Hematopoietic multipotent progenitor cell (in vitro differentiated cells): ENCODE data around the gene CDK2. TPM values are rescaled to one million over a fixed set of nuclear protein-coding genes. Genes with fewer than 3 reads are reported as not detected.
"Not testable (repeated sequence)": the region's sequence is repeated elsewhere in the genome, so short reads cannot be mapped to it uniquely, and the experiment has no call there.

Experiments
- DNase-seq, 3 donors: peaks; one replicate each; pipeline ENCODE4 v3.0.0-alpha.2; 2011 to 2015; ENCODE audit warnings: low read depth in 2 of 3, low spot score in 2 of 3
- total RNA-seq: library from RNA; depleted of rRNA; stranded (reverse); fragments of >200 nt; gene quantifications from one replicate; pipeline ENCODE4 v1.2.3, GENCODE V29; 2012

The CDK2 gene
- total RNA-seq: 27.2 TPM

DNA sequence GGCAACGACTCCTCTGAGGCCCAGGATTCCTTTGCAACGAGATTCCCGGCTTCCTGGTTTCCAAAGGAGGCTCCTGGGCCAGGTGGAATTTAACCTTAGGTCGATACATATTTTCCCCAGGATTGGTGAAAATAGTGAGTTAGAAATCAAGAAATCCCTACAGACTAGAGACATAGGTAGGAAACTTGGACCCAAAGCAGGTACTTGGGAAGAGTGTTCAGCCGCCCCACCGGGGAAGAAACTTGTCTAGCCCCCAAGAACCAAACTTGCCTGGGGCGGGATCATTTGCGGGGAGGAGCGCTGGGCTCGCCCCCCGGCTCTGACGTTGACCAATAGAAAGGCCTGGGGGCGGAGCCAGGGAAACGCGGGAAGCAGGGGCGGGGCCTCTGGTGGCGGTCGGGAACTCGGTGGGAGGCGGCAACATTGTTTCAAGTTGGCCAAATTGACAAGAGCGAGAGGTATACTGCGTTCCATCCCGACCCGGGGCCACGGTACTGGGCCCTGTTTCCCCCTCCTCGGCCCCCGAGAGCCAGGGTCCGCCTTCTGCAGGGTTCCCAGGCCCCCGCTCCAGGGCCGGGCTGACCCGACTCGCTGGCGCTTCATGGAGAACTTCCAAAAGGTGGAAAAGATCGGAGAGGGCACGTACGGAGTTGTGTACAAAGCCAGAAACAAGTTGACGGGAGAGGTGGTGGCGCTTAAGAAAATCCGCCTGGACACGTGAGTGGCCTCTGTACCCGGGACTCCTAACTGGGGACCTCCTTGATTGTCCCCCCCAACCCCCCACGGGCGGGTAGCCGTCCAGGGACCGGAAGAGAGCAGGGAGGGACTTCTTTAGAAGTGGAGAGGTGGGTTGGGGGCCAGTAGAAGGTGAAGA lies at the start of gene CDK2:
CDK2 (plus strand) TSS at position 423 of the 874 bp plus-strand sequence; CDS start at position 602, 179 bp downstream.
- DNase-seq: peak; percentile 44 to 82 (median 81)

DNA sequence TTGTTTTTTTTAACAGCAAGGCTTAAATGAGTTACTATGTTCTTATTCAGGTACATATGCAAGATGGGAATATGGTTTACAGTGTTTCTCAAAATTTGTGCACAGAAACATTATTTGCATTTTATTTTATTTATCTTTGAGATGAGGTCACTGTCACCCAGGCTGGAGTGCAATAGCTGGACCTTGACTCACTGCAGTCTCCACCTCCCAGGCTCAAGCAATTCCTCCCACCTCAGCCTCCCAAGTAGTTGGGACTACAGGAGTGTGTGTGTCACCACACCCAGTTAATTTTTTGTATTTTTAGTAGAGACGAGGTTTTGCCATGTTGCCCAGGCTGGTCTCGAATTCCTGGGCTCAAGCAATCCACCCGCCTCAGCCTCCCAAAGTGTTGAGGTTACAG lies 47.6 kb upstream of the CDK2 start:
- not testable (repeated sequence) for DNase-seq

DNA sequence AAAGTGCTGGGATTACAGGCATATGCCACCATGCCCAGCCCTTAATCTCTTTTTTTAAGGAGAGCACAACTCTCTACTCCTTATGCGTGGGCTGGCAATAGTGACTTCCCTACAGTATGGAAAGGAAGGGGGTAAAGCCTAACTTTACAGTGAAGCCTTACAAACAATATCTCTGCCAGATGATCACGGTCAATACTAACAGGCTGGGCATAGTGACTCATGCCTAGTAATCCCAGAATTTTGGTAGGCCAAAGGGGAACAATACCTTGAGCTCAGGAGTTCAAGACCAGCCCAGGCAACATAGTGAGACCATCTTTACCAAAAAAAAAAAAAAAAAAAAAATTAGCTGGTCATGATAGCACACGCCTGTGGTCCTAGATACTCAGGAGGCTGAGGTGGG lies 44.5 kb upstream of the CDK2 start:
- no peak for DNase-seq

DNA sequence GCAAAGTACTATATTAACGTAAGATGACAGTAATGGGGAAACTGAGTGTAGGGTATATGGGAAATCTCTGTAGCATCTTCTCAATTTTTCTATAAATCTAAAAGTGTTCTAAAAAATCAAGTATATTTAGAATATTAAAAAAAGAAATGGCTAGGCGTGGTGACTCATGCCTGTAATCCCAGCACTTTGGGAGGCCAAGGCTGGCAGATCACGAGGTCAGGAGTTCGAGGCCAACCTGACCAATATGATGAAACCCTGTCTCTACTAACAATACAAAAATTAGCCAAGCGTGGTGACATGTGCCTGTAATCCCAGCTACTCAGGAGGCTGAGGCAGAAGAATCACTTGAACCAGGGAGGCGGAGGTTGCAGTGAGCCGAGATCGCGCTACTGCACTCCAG lies 43.0 kb upstream of the CDK2 start:
- not testable (repeated sequence) for DNase-seq

DNA sequence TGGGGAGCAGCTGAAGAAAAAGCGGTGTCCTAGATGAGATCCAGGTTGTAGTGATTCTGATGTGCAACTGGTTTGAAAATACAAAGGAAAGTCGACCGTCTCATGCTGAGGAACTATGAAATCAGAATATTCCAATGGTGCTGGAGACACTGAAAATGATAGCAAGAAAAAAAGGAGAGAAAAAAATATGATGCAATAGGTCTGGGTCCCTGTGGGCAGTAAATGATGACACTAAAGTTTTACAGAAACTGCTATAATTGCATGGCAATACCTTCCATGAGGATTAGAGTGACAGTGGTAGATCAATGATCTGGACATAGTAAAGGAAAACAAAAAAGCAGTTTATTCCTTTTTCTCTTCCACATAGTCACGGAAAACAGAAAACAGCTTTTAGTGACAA lies 41.3 kb upstream of the CDK2 start:
- DNase-seq: no peak

DNA sequence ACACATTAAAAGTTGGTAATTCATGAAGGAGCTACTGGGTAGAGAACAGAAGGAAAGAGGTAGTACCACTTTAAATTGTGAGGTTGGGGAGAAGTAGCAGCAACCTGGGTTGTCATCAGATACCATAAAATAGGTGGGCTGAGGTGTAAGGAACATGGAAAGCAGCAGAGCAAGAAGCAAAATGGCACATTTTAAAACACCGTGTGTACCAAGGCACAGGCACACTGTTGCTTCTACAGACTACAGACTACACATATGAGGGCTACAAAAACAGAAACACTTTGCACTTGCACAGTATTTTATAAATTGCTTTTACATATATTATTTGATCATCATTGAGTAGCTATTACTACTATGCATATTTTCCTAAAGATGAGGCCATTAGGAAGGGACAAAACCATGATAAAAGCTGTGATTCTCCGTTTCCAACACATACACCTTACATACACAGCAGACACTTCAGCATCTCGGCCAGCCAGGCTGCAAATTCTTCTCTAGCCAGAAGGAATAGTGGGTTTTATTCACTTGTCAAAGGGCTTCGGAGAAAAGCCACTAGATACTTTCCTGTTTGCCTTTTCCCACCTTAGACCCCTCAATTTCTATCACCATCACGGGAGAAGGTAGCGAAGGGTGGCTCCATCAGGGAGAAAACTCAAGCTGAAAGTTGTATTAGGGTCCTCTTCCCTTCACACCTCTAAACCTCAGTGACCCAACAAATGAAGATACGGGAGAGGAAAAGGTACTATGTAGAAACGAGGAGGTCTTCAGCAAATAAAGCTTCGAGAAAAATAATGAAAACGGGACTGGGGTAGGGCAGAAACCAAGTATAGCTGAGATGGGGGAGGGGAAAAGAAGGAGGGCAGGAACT lies 40.5 kb upstream of the CDK2 start:
- DNase-seq: no peak

DNA sequence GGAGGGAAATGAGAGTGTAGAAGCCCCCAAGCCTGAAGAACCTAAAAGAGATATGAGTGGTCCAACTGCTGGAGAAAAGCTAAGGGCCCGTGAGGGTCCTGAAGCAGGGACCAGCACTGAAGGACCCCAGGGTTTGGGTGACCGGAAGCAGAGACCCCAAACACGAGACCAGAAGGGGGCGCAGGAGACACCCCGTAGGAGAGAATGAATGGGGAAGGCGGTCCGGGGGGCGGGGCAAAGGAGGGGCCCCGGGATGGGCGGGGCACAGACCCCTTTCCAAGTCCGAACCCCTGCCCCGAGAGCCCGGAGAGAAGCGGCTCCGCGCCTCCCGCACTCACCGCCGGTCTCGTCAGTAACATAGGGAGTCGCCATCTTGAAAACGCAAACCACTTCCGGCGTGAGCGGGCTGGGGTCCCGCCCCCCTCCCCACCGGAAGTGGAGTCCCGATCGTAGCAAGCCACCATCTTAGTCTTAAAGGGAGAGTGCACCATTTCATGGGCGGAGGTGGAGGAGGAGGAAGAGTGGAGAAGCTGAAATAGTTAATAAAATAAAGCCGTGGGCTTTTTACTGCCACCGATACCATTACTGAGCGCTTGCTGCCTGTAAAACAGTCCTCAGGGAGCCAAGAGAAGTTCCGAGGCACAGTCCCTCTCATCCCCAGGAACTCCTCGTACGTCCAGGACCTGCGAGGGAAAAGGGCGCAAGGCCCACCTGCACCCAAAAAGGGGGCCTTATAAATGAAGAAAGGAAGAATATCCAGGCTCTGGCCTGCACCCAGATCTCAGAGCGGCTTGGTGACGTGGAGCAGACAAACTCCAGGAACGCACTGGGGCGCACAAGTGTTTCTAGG lies 39.7 kb upstream of the CDK2 start:
- DNase-seq: peak; percentile 80 to 94 (median 94)

DNA sequence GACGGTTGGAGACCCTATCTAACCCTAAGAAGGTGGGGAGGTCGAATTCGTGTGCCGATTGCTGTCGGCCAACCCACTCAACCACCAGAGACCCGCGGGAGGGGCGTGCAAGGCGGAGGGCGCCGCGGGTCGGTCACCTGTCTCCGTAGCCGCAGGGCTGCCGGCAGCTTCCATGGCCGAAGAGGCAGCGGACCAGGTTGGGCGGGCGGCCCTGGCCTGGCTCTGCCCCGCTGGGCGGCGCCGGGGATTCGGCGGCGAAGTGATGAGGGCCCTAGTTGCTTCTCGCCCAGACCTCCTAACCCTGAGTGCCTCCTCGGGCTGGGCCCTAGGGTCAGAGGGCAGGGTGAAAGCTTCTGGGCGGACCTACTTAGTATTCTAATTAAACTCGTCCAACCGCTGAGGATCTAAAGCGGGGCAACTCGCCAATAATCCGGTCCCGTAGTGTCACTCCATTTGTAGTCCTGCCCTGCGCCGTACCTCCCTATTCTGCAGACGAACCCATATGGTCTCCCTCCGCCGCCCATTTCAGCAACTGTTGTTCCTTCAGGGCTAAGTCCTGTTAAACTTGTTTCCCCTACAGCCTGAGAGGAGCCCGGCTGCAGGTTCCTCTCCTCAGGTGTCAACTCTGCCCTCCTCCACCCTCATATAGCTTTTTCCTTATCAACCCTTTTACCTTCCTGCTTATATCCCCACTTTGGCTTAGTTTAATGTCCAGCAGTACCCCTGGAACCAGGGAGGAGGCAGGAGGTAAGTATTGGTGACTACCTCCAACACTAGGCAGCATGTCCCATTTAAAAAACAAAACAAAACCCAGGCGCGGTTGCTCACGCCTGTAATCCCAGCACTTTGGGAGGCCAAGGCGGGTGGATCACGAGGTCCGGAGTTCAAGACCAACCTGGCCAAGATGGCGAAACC lies 38.8 kb upstream of the CDK2 start, which contains the start of gene PYM1:
PYM1 (minus strand) TSS at position 307 of the 915 bp plus-strand sequence; CDS start at position 174, 133 bp downstream.
- peak in 2 of 3 donors; percentile 72 to 75 for DNase-seq

DNA sequence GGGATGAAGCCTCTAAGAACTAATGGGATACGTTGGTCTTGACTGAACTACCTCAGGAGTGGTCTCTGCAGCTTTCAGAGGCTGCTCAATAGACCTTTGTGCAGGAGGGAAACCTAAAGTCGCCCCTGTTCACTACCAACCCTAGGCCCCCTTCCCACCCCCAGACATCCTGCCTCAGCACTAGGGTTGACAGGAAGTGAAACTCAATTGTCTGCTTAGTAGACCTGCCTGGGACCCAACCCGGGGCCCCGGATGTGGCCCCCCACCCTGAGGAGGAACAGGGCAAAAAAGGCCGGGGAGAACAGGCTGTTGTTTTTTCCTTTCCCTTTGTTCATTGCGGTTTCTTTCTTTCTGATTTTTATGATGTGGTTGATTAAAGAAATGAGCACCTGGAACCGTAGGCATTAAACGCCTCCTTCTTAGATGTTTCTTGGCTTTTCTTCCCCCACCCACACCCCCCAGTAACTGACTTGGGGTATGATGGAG lies 37.3 kb upstream of the CDK2 start:
- peak in 2 of 3 donors; percentile 24 to 60 for DNase-seq

DNA sequence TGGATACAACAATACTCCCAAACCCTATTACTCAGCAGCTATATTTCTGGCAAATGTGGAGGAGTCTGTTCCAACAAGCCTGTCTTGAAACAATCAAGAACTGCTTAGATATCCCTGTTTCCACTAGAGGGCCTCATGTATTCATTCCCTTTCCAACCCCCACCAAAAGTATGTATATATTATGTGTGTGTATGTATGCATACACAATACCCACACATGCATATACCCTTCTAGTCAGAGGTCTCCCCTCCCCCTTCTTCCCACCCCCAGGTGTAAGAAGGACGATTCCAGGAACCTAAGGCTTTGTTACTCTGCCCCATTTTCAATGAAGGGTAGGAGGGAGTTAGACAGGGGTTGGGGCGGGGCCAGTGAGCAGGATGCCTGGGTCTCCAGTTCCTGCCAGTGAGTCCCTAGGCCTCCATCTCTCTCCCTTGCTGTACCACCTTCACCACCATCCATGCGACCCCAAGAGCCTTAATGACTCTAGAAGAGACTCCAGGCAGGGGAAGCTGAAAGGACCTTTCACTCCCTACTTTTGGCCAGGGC lies 35.8 kb upstream of the CDK2 start, which contains the start of gene DGKA:
DGKA (plus strand) TSS at position 392 of the 546 bp plus-strand sequence. CDS start 5,342 bp downstream, outside the sequence.
- DNase-seq: peak in 2 of 3 donors; percentile 50 to 65

DNA sequence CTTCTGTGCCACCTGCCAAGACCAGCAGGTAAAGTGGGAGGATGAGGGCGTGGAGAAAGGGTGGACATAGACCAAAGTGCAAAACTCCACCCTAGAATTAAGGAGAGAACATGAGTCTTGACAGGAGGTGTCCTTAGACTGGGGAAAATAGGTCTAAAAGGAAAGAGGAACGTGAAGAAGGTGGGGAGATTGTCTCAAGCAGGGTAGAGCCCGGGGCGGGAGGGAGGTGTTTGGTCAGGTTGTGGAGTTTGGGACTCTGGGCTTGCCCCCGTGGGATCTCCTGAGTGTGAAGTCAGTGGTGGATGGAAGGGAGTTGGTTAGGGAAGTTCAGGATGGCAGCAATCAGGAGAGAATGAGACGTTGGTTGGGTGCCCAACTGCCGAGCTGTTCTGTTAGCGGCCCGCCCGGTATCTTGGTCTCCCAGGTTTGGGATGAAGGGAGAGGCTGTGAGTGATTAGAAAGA lies 35.3 kb upstream of the CDK2 start:
- DNase-seq: no peak

DNA sequence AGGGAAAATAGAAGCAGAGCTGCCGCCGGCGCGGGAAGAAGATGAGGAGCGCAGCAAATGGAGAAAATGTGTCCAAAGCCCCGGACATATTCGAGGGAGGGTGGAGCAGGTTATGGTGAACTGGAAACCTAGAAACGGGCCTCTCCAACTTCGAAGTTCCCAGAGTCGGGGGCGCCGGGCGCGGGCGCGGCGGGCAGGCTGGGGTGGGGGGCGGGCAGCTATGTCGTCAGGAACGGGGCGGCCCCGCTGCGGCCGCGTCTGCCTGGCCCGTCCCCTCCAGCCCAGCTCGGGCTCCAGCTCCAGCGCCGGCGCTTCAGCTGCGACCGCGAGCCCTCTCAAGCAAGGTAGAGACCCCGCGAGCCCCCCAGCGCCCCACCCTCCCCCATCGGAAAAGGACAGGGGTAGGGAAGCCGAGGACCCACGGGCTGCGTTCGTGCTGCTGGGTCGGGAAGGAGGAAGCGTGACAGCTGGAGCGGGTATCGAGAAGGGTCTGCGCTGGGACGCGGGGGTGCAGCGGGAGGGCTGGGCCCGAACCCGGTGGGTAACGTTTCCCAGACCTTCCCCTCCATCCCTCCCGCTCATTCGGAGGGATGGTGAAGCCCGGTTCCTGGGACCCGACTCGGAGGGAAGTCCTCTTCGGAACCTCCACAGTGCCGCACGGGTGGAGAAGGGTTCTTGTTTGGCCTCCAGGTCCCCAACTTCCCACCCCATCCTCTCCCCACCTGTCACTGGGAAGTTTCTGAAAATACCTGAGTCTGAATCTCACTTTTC lies 34.7 kb upstream of the CDK2 start:
- DNase-seq: peak in 1 of 3 donors; percentile 34

DNA sequence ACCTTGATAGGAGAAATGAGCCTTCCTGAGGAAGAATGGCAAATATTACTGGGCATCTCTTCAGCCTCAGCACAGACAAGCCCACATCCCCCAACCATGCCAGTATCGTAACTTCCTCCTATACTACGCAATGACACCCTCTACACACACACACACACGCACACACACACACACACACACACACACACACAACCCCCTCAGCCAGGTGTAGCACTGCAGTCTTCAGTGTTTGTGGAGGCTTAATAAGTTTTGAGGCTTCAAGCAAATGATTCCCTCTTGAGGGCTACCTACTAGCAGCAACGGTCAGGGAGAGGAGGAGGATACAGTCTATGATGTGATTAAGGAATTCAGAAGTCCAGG lies 34.1 kb upstream of the CDK2 start:
- DNase-seq: peak in 2 of 3 donors; percentile 52 to 67

DNA sequence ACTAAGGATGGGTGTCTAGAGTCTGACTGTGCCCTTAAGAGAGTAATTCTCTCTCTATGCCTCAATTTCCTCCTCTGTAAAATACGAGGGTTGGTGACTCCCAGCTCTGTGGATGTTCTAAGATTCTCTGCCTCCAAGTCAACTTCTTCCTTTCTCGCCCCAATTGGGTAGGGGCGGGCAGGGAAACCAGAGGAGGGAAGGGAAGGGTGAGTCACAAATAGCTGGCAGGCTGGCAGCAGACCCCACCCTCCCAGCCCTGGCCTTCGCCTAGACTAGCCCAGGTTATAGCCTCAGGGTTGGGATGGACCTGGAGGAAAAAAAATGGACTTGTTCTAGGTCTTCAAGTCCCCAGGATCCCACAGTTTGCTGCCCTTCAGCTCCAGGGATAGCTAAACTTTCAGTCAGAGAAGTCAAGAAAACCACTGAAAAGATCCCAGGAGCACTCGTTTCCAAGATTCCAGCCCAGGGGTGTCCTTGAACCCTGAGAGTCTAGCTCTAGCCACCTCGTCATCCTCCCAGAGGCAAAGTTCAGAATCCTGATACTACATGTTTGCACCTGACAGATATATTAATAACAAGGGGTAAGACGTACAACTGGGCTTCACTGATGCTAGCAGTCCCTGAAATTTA lies 33.3 kb upstream of the CDK2 start:
- peak in 1 of 3 donors; percentile 46 for DNase-seq

DNA sequence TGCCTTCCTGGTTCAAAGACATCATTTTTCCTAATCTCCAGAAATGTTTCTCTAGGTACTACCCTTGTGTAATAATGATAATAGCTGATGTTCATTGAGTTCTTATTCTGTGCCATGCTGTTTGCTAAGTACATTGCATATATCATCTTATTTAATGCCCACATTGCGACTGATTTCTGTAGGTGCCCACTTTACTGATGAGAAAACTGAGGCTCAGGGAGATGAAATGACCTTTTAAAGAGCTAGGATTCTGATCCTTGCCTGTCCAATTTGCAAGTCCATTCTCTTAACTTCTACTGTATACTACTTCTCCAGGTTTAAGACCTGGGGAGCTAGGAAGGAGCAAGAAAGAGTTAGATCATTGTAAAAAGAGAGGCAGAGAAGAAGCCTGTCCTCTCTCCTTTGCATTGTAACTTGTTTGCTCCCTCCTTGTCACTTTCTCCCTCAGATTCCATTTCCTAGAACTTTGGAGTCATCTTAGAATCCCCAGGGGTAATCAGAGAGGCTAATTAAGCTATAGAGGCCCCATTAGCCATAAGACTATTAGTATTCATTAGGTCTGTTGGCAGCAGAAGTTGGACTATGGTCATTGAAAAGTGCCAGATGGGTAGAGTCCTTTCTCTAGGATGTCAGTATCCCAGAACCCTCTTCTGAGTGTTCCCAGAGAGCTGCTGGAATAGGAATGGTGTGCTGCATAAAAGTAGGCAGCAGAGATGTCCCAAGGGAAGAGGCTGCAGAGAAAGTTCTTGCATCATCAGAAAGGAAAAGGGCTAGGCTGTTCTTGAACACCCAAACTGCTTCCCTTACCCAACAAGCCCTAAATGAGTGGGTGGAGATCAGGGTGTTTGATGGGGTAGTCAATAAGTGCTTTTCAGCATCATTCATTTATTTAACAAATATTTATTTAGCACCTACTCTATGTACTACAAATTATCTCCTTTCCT lies 32.6 kb upstream of the CDK2 start:
- no peak for DNase-seq

DNA sequence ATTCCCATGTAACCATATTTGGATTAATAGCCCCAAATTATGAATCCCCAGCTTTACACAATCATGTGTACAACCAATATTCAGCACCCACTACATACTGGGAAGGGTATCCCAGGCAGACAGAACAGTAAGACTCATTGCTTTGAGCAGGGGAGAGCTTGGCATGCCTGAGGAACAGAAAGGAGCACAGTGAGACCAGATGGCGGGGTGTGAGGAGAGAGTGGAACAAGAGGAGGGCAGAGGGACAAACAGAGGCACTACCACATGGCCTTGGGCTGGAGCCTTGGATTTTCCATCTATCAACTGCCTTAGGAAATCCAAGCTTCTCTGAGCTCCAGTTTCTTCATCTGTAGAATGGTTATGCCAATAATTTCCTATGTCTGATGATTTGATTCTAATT lies 31.9 kb upstream of the CDK2 start:
- DNase-seq: no peak
